HEK293 (cell line): Measurements from ENCODE around the gene GGT5.

Source experiments
- CTCF ChIA-PET: fragments of 350-600 bp; formaldehyde crosslinking; extraction: SDS; loops from one replicate; lab custom pipeline; 2021; ENCODE audit warnings: antibody characterized with exemption; lab: Yijun Ruan, JAX
- POLR2A ChIA-PET: fragments of 300-600 bp; formaldehyde crosslinking; extraction: SDS; loops from one replicate; lab custom pipeline; 2020; ENCODE audit warnings: antibody characterized with exemption, inconsistent platforms; lab: Yijun Ruan, JAX
- H3K27ac ChIP-seq: fragments of 200-500 bp; sonication (Bioruptor generic); 2 replicates; pipeline ENCODE4 v1.5.1; 2014; ENCODE audit warnings: low read depth, low read length, control low read depth, inconsistent platforms; ENCODE audit errors: extremely low read depth
- H3K36me3 ChIP-seq, 2 experiments: fragments of 200-500 bp in 1 of 2; sonication (Bioruptor generic) in 1 of 2; 1 replicate in 1 of 2; 2 replicates in 1 of 2; pipeline ENCODE4 v1.5.1; 2014 to 2017; ENCODE audit warnings: inconsistent platforms in 2 of 2, low read length in 2 of 2; ENCODE audit not compliant: control insufficient read depth in 2 of 2, insufficient read depth in 1 of 2
- H3K4me1 ChIP-seq: fragments of 200-500 bp; sonication (Bioruptor generic); 2 replicates; pipeline ENCODE4 v1.5.1; 2014; ENCODE audit warnings: mild to moderate bottlenecking, low read length, inconsistent platforms; ENCODE audit not compliant: control insufficient read depth, insufficient read depth
- H3K4me3 ChIP-seq: 2 replicates; pipeline ENCODE4 v1.5.1; 2011; ENCODE audit warnings: low read depth, mild to moderate bottlenecking, control low read depth, low read length, moderate library complexity
- H3K9me3 ChIP-seq: fragments of 200-500 bp; sonication (Bioruptor generic); 2 replicates; pipeline ENCODE4 v1.5.1; 2014; ENCODE audit warnings: low read depth, low read length, inconsistent platforms; ENCODE audit not compliant: control insufficient read depth, insufficient read depth
- EGR2 ChIP-seq: fragments of 450-650 bp; formaldehyde crosslinking; IDR thresholded peaks from 2 replicates; pipeline ENCODE4 v1.5.1; 2016; ENCODE audit warnings: low read depth, missing biosample characterization, missing genetic modification characterization
- FEZF1 ChIP-seq: fragments of 450-650 bp; formaldehyde crosslinking; IDR thresholded peaks from 2 replicates; pipeline ENCODE4 v1.5.1; 2016; ENCODE audit warnings: missing biosample characterization, missing genetic modification characterization
- GFI1B ChIP-seq: fragments of 450-650 bp; formaldehyde crosslinking; IDR thresholded peaks from 2 replicates; pipeline ENCODE4 v1.5.1; 2016; ENCODE audit warnings: missing biosample characterization, missing genetic modification characterization
- SP3 ChIP-seq: fragments of 450-650 bp; formaldehyde crosslinking; IDR thresholded peaks from 2 replicates; pipeline ENCODE4 v1.5.1; 2016; ENCODE audit warnings: missing biosample characterization, missing genetic modification characterization
- ZBTB21 ChIP-seq: fragments of 450-650 bp; formaldehyde crosslinking; IDR thresholded peaks from 2 replicates; pipeline ENCODE4 v1.5.1; 2017; ENCODE audit warnings: missing biosample characterization, missing genetic modification characterization
- ZBTB6 ChIP-seq: fragments of 450-650 bp; formaldehyde crosslinking; IDR thresholded peaks from 2 replicates; pipeline ENCODE4 v1.5.1; 2017; ENCODE audit warnings: missing biosample characterization, missing genetic modification characterization
- ZEB2 ChIP-seq: fragments of 450-650 bp; formaldehyde crosslinking; IDR thresholded peaks from 2 replicates; pipeline ENCODE4 v1.5.1; 2016; ENCODE audit warnings: missing biosample characterization, missing genetic modification characterization
- ZFHX2 ChIP-seq: fragments of 450-650 bp; formaldehyde crosslinking; conservative IDR thresholded peaks from 2 replicates; pipeline ENCODE4 v1.5.1; 2016; ENCODE audit warnings: missing biosample characterization, missing genetic modification characterization
- ZFP69B ChIP-seq: fragments of 450-650 bp; formaldehyde crosslinking; IDR thresholded peaks from 2 replicates; pipeline ENCODE4 v1.5.1; 2016; ENCODE audit warnings: missing biosample characterization, missing genetic modification characterization
- ZNF132 ChIP-seq: fragments of 450-650 bp; formaldehyde crosslinking; IDR thresholded peaks from 2 replicates; pipeline ENCODE4 v1.5.1; 2017; ENCODE audit warnings: missing biosample characterization, missing genetic modification characterization, borderline replicate concordance
- ZNF16 ChIP-seq: fragments of 450-650 bp; formaldehyde crosslinking; IDR thresholded peaks from 2 replicates; pipeline ENCODE4 v1.5.1; 2016; ENCODE audit warnings: low read depth, missing biosample characterization, missing genetic modification characterization
- ZNF24 ChIP-seq: fragments of 450-650 bp; formaldehyde crosslinking; IDR thresholded peaks from 2 replicates; pipeline ENCODE4 v1.5.1; 2016; ENCODE audit warnings: missing biosample characterization, missing genetic modification characterization
- ZNF280C ChIP-seq: fragments of 450-650 bp; formaldehyde crosslinking; IDR thresholded peaks from 2 replicates; pipeline ENCODE4 v1.5.1; 2016; ENCODE audit warnings: missing biosample characterization, missing genetic modification characterization
- ZNF280D ChIP-seq: fragments of 450-650 bp; formaldehyde crosslinking; IDR thresholded peaks from 2 replicates; pipeline ENCODE4 v1.5.1; 2016; ENCODE audit warnings: missing biosample characterization, missing genetic modification characterization
- ZNF416 ChIP-seq: fragments of 450-650 bp; formaldehyde crosslinking; IDR thresholded peaks from 2 replicates; pipeline ENCODE4 v1.5.1; 2016; ENCODE audit warnings: missing biosample characterization, missing genetic modification characterization
- ZNF48 ChIP-seq: fragments of 450-650 bp; formaldehyde crosslinking; IDR thresholded peaks from 2 replicates; pipeline ENCODE4 v1.5.1; 2016; ENCODE audit warnings: missing biosample characterization, missing genetic modification characterization
- ZSCAN18 ChIP-seq: fragments of 450-650 bp; formaldehyde crosslinking; IDR thresholded peaks from 2 replicates; pipeline ENCODE4 v1.5.1; 2016; ENCODE audit warnings: missing biosample characterization, missing genetic modification characterization
- ZSCAN30 ChIP-seq: fragments of 450-650 bp; IDR thresholded peaks from 2 replicates; pipeline ENCODE4 v1.5.1; 2018; ENCODE audit warnings: missing biosample characterization, mild to moderate bottlenecking, missing genetic modification characterization, moderate library complexity

GGT5 gene

GRCh38 chr22:24170632-24171031, 74.2 kb downstream of the GGT5 start:
- POLR2A ChIA-PET: interaction anchor here (1.2 kb wide), 1 partner anchor 16 kb away, joined by 3 read pairs; no protein-coding TSS in a partner anchor
- TF ChIP-seq SP3 (tag by site-specific recombination) (no peak), ZFHX2 (tag by site-specific recombination) (peak; percentile 64), ZNF24 (tag by site-specific recombination) (no peak), EGR2 (tag by site-specific recombination) (peak; percentile 62)
- TF ChIP-seq, all 188 proteins: peak for 2
- H3K9me3 ChIP-seq: no peaks in the 10 kb centered on the region
- no peak overlapping the region for H3K4me3 ChIP-seq
- H3K36me3 ChIP-seq: peaks cover 0 to 73% of the 10 kb centered on the region in 2 experiments; a peak in 2 of 3 replicates
- CTCF ChIA-PET: interaction anchor here (1.1 kb wide), 1 partner anchor 14 kb away, joined by 6 read pairs; no protein-coding TSS in a partner anchor
- H3K27ac ChIP-seq: no peak overlapping the region
- H3K4me1 ChIP-seq: no peaks in the 10 kb centered on the region

GRCh38 chr22:24170188-24170587, 74.7 kb downstream of the GGT5 start:
- Histone ChIP-seq H3K36me3 (peaks cover 0 to 74% of the 10 kb centered on the region in 2 experiments; a peak in 2 of 3 replicates), H3K27ac (no peak overlapping the region), H3K4me3 (no peak overlapping the region), H3K4me1 (no peaks in the 10 kb centered on the region), H3K9me3 (no peaks in the 10 kb centered on the region)
- ChIA-PET CTCF (interaction anchor here (0.5 kb wide), 1 partner anchor 103 kb away, joined by 3 read pairs; no protein-coding TSS in a partner anchor), POLR2A (no interaction called here)
- TF ChIP-seq ZSCAN30 (no peak), ZNF48 (tag by site-specific recombination) (no peak), FEZF1 (tag by site-specific recombination) (no peak), ZNF280C (tag by site-specific recombination) (no peak), ZSCAN18 (tag by site-specific recombination) (no peak), ZNF416 (tag by site-specific recombination) (no peak), ZNF280D (tag by site-specific recombination) (no peak), ZNF16 (no peak), ZBTB6 (tag by site-specific recombination) (no peak), ZEB2 (tag by site-specific recombination) (no peak), GFI1B (tag by site-specific recombination) (no peak), ZBTB21 (tag by site-specific recombination) (no peak), ZNF132 (tag by site-specific recombination) (no peak), ZFP69B (tag by site-specific recombination) (no peak)
